ENCODE measurements around the gene HADH.

- TF ChIP-seq RAD21 (IDR thresholded peaks at IDR 0.05) (no peak), EGR1 (IDR thresholded peaks at IDR 0.05; ENCODE audit: low read depth in 2 of 2) (no peak), CTCF (IDR thresholded peaks at IDR 0.05; ENCODE audit: low read depth, low read length, missing input control) (no peak), RXRA (IDR thresholded peaks at IDR 0.05) (no peak), SP1 (IDR thresholded peaks at IDR 0.05) (no peak), TAF1 (conservative IDR thresholded peaks at IDR 0.05) (no peak), MAX (IDR thresholded peaks at IDR 0.05) (no peak), FOXA2 (IDR thresholded peaks at IDR 0.05) (no peak), YY1 (IDR thresholded peaks at IDR 0.05) (no peak), GABPA (IDR thresholded peaks at IDR 0.05 in 1 of 2, conservative IDR thresholded peaks at IDR 0.05 in 1 of 2) (no peak)
- TF ChIP-seq, protein P1, sequence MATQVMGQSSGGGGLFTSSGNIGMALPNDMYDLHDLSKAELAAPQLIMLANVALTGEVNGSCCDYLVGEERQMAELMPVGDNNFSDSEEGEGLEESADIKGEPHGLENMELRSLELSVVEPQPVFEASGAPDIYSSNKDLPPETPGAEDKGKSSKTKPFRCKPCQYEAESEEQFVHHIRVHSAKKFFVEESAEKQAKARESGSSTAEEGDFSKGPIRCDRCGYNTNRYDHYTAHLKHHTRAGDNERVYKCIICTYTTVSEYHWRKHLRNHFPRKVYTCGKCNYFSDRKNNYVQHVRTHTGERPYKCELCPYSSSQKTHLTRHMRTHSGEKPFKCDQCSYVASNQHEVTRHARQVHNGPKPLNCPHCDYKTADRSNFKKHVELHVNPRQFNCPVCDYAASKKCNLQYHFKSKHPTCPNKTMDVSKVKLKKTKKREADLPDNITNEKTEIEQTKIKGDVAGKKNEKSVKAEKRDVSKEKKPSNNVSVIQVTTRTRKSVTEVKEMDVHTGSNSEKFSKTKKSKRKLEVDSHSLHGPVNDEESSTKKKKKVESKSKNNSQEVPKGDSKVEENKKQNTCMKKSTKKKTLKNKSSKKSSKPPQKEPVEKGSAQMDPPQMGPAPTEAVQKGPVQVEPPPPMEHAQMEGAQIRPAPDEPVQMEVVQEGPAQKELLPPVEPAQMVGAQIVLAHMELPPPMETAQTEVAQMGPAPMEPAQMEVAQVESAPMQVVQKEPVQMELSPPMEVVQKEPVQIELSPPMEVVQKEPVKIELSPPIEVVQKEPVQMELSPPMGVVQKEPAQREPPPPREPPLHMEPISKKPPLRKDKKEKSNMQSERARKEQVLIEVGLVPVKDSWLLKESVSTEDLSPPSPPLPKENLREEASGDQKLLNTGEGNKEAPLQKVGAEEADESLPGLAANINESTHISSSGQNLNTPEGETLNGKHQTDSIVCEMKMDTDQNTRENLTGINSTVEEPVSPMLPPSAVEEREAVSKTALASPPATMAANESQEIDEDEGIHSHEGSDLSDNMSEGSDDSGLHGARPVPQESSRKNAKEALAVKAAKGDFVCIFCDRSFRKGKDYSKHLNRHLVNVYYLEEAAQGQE (IDR thresholded peaks at IDR 0.05), result no peak
Measured at GRCh38 chr4:108004646-108005045, 15.0 kb downstream of the HADH start.

Measured in liver (tissue), 3 donors.